Pancreas (tissue), 10 donors: ENCODE measurements around the gene UPK3A. TPM values are rescaled to one million over a fixed set of nuclear protein-coding genes. Genes with fewer than 3 reads are reported as not detected.

Experiments
- ATAC-seq, 4 donors: fragments of 200-7000 bp; cut with Tn5 transposase; one replicate each; pipeline versions ENCODE4 v1.8.0 to v1.9.1; 2020; ENCODE audit warnings: mild to moderate bottlenecking in 4 of 4, moderate library complexity in 4 of 4
- DNase-seq, 6 donors: peaks; one replicate each; pipeline ENCODE4 v3.0.0-alpha.2; 2020
- FAIRE-seq: peaks from 2 replicates; lab custom pipeline; 2012; peaks lifted over from hg19 to GRCh38; lab: Jason Lieb, UNC
- H3K27ac ChIP-seq, 4 donors: fragments of 200-600 bp; sonication (generic); 1 replicate in 3 of 4; 2 replicates in 1 of 4; pipeline versions ENCODE4 v1.5.0 to v1.8.0; 2020
- H3K27me3 ChIP-seq, 4 donors: fragments of 200-600 bp; one replicate each; pipeline ENCODE4 v1.8.0; 2021
- H3K36me3 ChIP-seq, 3 donors: fragments of 200-600 bp; sonication (generic) in 1 of 3; one replicate each; pipeline versions ENCODE4 v1.5.0 to v1.8.0; 2020 to 2021
- H3K4me1 ChIP-seq, 3 donors: fragments of 200-600 bp; one replicate each; pipeline ENCODE4 v1.8.0; 2021
- H3K4me3 ChIP-seq, 4 donors: fragments of 200-600 bp; sonication (generic) in 2 of 4; one replicate each; pipeline versions ENCODE4 v1.5.0 to v1.8.0; 2020 to 2021
- H3K9me3 ChIP-seq, 4 donors: fragments of 200-600 bp; one replicate each; pipeline ENCODE4 v1.8.0; 2021
- WGBS, 2 donors: extraction: QIAGEN DNeasy Blood & Tissue Kit; methylation state at CpG; one replicate each; pipeline ENCODE4 v1.1.7; 2013; 5-methylcytosine and 5-hydroxymethylcytosine counted together
- intact Hi-C, 3 donors: fragments of 100-400 bp; cut with DNase I; formaldehyde crosslinking; loops; one replicate each; pipeline versions ENCODE4 v1.11.1 to v1.14.2; 2022
- polyA plus RNA-seq, 2 donors: library from polyadenylated mRNA; stranded (reverse); fragments of 200-250 nt; gene quantifications; one replicate each; pipeline ENCODE4 v1.2.3, GENCODE V29; 2013
- total RNA-seq, 6 donors: library from RNA; stranded (reverse); fragmentation: NEBNext Ultra II Directional in 4 of 6; extraction: Animal tissue kit (Norgen Biotek cat#: 25700) in 4 of 6; gene quantifications; one replicate each; pipeline versions ENCODE4 v1.2.1 to v1.2.4, GENCODE V29; 2021 to 2023
- TF ChIP-seq, protein P1 (sequence below), 4 donors: fragments of 200-600 bp; sonication (generic) in 3 of 4; IDR thresholded peaks; one replicate each; pipeline versions ENCODE4 v1.5.0 to v1.8.0; 2021; ENCODE audit warnings: antibody characterized with exemption in 4 of 4
- donor health status: healthy with polysubstance abuse.
- donor health status: DM: no; HTN: no; CAD: no; lungs with moderate emphysema.
- donor health status: DM: no; HTN: no; CAD: no.
- donor health status: control.
- donor health status: control.
- donor health status: Bipolar disorder and iron deficiency.
- donor health status: DM: yes; HTN: yes; CAD: no.
- donor health status: DM: no; HTN: no; CAD: no.
- donor health status: DM: no; HTN: no; CAD: no.
- donor health status: DM: yes; HTN: yes; CAD: no.

The UPK3A gene
- total and polyA plus RNA-seq, 8 donors = 0.21 TPM; not detected in 7

- intact Hi-C loops = no loop called here
- peak overlapping the region in 1 of 4 donors; percentile 68 for H3K27ac ChIP-seq
- no peaks in the 10 kb centered on the region for H3K27me3 ChIP-seq
- ATAC-seq = no peak
- no peak for FAIRE-seq
- TF ChIP-seq, protein P1, sequence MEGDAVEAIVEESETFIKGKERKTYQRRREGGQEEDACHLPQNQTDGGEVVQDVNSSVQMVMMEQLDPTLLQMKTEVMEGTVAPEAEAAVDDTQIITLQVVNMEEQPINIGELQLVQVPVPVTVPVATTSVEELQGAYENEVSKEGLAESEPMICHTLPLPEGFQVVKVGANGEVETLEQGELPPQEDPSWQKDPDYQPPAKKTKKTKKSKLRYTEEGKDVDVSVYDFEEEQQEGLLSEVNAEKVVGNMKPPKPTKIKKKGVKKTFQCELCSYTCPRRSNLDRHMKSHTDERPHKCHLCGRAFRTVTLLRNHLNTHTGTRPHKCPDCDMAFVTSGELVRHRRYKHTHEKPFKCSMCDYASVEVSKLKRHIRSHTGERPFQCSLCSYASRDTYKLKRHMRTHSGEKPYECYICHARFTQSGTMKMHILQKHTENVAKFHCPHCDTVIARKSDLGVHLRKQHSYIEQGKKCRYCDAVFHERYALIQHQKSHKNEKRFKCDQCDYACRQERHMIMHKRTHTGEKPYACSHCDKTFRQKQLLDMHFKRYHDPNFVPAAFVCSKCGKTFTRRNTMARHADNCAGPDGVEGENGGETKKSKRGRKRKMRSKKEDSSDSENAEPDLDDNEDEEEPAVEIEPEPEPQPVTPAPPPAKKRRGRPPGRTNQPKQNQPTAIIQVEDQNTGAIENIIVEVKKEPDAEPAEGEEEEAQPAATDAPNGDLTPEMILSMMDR (IDR thresholded peaks at IDR 0.05) = no peak
- H3K4me3 ChIP-seq = peak overlapping the region in 1 of 4 donors; percentile 99
- peaks cover 0 to 7% (median 0%) of the 10 kb centered on the region in 3 donors for H3K4me1 ChIP-seq
- no peaks in the 10 kb centered on the region for H3K9me3 ChIP-seq
- WGBS, 2 donors = 91 to 94% methylated on average over 6 of the region's 6 CpGs
- DNase-seq = no peak
- H3K36me3 ChIP-seq = no peaks in the 10 kb centered on the region
Observed at GRCh38 chr22:45308391-45308956, 23.7 kb downstream of the UPK3A start.

DNA sequence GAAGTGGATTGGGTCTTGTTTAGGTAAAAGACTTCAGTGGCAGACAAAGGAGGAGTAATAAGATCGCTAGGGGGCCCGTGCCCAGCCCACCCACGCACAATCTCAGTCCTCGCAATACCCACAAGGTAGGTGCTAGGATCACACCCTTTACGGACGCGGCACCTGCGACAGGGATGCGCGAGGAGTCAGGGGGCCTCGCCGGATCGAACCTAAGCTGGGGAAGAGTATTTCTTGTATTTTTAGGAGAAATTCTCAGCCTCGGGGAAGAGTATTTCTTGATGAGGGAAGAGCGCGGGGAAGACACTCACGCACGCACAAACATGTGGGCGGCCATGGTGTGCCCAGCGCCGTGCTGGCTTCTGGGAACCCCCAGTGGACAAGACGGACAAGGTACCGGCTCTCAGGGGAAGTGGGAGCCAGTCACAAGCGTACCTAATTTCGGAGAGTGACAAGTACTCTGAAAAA, 24.2 kb downstream of the UPK3A start:
- peak overlapping the region in 3 of 4 donors; percentile 23 to 74 (median 68) for H3K27ac ChIP-seq
- 66 to 69% methylated on average over 25 of the region's 25 CpGs for WGBS, 2 donors
- TF ChIP-seq, protein P1 (IDR thresholded peaks at IDR 0.05) = no peak
- peak overlapping the region in 3 of 4 donors; percentile 5 to 99 (median 98) for H3K4me3 ChIP-seq
- no peaks in the 10 kb centered on the region for H3K27me3 ChIP-seq
- FAIRE-seq (no peak), ATAC-seq (no peak), DNase-seq (peak in 4 of 6 donors; percentile 19 to 46 (median 42))
- H3K4me1 ChIP-seq = peaks cover 0 to 12% (median 0%) of the 10 kb centered on the region in 3 donors
- intact Hi-C loops = no loop called here
- H3K9me3 ChIP-seq = no peaks in the 10 kb centered on the region
- no peaks in the 10 kb centered on the region for H3K36me3 ChIP-seq

GRCh38 chr22:45309422-45310227, 24.9 kb downstream of the UPK3A start, which contains the start of gene FAM118A:
Gene FAM118A, plus strand, starts transcription at chr22:45309934. Its CDS starts 12,446 bp downstream, at chr22:45322380.
- intact Hi-C loops = no loop called here
- H3K27ac ChIP-seq = peak within 1 kb of the TSS; percentile 23 to 74 (median 48)
- ATAC-seq = peak; percentile 94 to 97 (median 95)
- no peaks in the 10 kb centered on the region for H3K27me3 ChIP-seq
- peak; percentile 85 to 100 (median 96) for DNase-seq
- no peaks in the 10 kb centered on the region for H3K9me3 ChIP-seq
- FAIRE-seq = no peak
- no peaks in the 10 kb centered on the region for H3K36me3 ChIP-seq
- TF ChIP-seq, protein P1 (IDR thresholded peaks at IDR 0.05) = no peak
- H3K4me3 ChIP-seq = peak within 1 kb of the TSS; percentile 86 to 99 (median 96)
- WGBS, 2 donors = 1% methylated on average over 76 to 95 of the region's 95 CpGs
- peaks cover 0 to 18% (median 0%) of the 10 kb centered on the region in 3 donors for H3K4me1 ChIP-seq

GRCh38 chr22:45310331-45310976, 25.7 kb downstream of the UPK3A start:
- DNase-seq (peak in 4 of 6 donors; percentile 36 to 79 (median 60)), FAIRE-seq (no peak), ATAC-seq (peak in 1 of 4 donors; percentile 0)
- Histone ChIP-seq H3K36me3 (no peaks in the 10 kb centered on the region), H3K4me1 (peaks cover 0 to 24% (median 4%) of the 10 kb centered on the region in 3 donors), H3K27ac (peak overlapping the region in 2 of 4 donors; percentile 28 to 69), H3K4me3 (peak overlapping the region; percentile 86 to 99 (median 96)), H3K9me3 (no peaks in the 10 kb centered on the region), H3K27me3 (no peaks in the 10 kb centered on the region)
- WGBS, 2 donors = 1 to 3% methylated on average over 32 to 33 of the region's 33 CpGs
- intact Hi-C loops = no loop called here
- TF ChIP-seq, protein P1 (IDR thresholded peaks at IDR 0.05) = no peak
